Measurements from ENCODE around the gene TXNDC2. TPM values are rescaled to one million over a fixed set of nuclear protein-coding genes. Genes with fewer than 3 reads are reported as not detected.

The TXNDC2 gene
- total and polyA plus RNA-seq, 10 of the 15 experiments (the other 5 are each of a cell fraction or from before 2014, with no cell fraction given), result 0.04 to 0.07 (median 0.06) TPM; not detected in 7

DNA sequence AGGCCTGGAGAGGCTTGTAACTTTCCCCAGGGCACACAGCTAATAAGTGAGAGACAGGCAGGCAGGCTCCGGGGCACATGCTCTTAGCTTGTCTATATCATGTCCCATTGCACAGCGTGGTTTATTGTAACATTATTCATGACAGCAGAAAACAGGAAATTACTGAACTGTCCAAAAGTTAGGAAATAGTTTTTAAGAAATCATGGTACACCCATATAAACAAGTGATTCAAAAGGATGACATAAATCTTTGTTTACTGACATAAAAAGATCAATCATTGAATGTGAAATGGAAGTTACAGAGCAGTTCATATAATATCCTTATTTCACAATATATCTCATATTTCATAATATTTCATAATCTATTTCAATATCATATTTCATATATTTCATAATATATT lies 34.3 kb upstream of the TXNDC2 start (continued):
- TF ChIP-seq, protein P1, sequence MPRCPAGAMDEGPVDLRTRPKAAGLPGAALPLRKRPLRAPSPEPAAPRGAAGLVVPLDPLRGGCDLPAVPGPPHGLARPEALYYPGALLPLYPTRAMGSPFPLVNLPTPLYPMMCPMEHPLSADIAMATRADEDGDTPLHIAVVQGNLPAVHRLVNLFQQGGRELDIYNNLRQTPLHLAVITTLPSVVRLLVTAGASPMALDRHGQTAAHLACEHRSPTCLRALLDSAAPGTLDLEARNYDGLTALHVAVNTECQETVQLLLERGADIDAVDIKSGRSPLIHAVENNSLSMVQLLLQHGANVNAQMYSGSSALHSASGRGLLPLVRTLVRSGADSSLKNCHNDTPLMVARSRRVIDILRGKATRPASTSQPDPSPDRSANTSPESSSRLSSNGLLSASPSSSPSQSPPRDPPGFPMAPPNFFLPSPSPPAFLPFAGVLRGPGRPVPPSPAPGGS (IDR thresholded peaks at IDR 0.05; ENCODE audit: borderline replicate concordance, insufficient read depth, low read depth, low read length, poor library complexity, severe bottlenecking), result no peak
- TF ChIP-seq BCL11A (IDR thresholded peaks at IDR 0.05; ENCODE audit: low read depth, low read length) (no peak), FOXM1 (IDR thresholded peaks at IDR 0.05; ENCODE audit: low read depth, low read length) (no peak), NFYB (IDR thresholded peaks at IDR 0.05; ENCODE audit: insufficient read depth, low read depth, low read length) (no peak), BACH1 (IDR thresholded peaks at IDR 0.05; ENCODE audit: borderline replicate concordance) (no peak), SRF (IDR thresholded peaks at IDR 0.05; ENCODE audit: low read depth in 2 of 2, low read length in 2 of 2) (no peak), KAT2A (conservative IDR thresholded peaks at IDR 0.05; ENCODE audit: control insufficient read depth, low read depth, low read length) (no peak), ZNF622 (IDR thresholded peaks at IDR 0.05) (no peak), ZNF207 (IDR thresholded peaks at IDR 0.05; ENCODE audit: borderline replicate concordance) (no peak), IKZF1 (conservative IDR thresholded peaks at IDR 0.05) (no peak), SMAD1 (IDR thresholded peaks at IDR 0.05; ENCODE audit: low read depth, partially characterized antibody) (no peak)
- TF ChIP-seq, protein P2, sequence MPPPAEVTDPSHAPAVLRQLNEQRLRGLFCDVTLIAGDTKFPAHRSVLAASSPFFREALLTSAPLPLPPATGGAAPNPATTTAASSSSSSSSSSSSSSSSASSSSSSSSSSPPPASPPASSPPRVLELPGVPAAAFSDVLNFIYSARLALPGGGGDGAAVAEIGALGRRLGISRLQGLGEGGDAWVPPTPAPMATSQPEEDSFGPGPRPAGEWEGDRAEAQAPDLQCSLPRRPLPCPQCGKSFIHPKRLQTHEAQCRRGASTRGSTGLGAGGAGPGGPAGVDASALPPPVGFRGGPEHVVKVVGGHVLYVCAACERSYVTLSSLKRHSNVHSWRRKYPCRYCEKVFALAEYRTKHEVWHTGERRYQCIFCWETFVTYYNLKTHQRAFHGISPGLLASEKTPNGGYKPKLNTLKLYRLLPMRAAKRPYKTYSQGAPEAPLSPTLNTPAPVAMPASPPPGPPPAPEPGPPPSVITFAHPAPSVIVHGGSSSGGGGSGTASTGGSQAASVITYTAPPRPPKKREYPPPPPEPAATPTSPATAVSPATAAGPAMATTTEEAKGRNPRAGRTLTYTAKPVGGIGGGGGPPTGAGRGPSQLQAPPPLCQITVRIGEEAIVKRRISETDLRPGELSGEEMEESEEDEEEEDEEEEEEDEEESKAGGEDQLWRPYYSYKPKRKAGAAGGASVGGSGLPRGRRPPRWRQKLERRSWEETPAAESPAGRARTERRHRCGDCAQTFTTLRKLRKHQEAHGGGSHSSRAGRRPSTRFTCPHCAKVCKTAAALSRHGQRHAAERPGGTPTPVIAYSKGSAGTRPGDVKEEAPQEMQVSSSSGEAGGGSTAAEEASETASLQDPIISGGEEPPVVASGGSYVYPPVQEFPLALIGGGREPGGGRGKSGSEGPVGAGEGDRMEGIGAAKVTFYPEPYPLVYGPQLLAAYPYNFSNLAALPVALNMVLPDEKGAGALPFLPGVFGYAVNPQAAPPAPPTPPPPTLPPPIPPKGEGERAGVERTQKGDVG (CRISPR knock-in tag; IDR thresholded peaks at IDR 0.05), result no peak
